Hepatocyte (in vitro differentiated cells): ENCODE data around the gene AKR1D1. TPM values are rescaled to one million over a fixed set of nuclear protein-coding genes. Genes with fewer than 3 reads are reported as not detected.

Source experiments
- DNase-seq: peaks from one replicate; pipeline ENCODE4 v3.0.0-alpha.2; 2016; ENCODE audit warnings: low spot score
- H2AFZ ChIP-seq: fragments of 200-600 bp; sonication (generic); 2 replicates; pipeline ENCODE4 v1.6.0; 2016; ENCODE audit warnings: antibody characterized with exemption, mild to moderate bottlenecking
- H3K27ac ChIP-seq: fragments of 200-600 bp; sonication (generic); 2 replicates; pipeline ENCODE4 v1.5.1; 2016; ENCODE audit warnings: mild to moderate bottlenecking
- H3K27me3 ChIP-seq: fragments of 200-600 bp; sonication (generic); 2 replicates; pipeline ENCODE4 v1.6.1; 2016
- H3K36me3 ChIP-seq: fragments of 200-600 bp; sonication (generic); replicated peaks from 2 replicates; pipeline ENCODE4 v1.5.1; 2016; ENCODE audit warnings: low read depth; ENCODE audit not compliant: insufficient read depth
- H3K4me1 ChIP-seq: fragments of 200-600 bp; sonication (generic); 2 replicates; pipeline ENCODE4 v1.5.1; 2016; ENCODE audit warnings: mild to moderate bottlenecking, moderate library complexity; ENCODE audit not compliant: insufficient read depth
- H3K4me2 ChIP-seq: fragments of 200-600 bp; sonication (generic); 2 replicates; pipeline ENCODE4 v1.6.0; 2016
- H3K4me3 ChIP-seq: fragments of 200-600 bp; sonication (generic); 2 replicates; pipeline ENCODE4 v1.5.1; 2016; ENCODE audit warnings: mild to moderate bottlenecking
- H3K79me2 ChIP-seq: fragments of 200-600 bp; sonication (generic); 2 replicates; pipeline ENCODE4 v1.6.0; 2017; ENCODE audit warnings: mild to moderate bottlenecking
- H3K9me2 ChIP-seq: fragments of 200-600 bp; sonication (generic); replicated peaks from 2 replicates; pipeline ENCODE4 v1.6.0; 2017; ENCODE audit warnings: mild to moderate bottlenecking; ENCODE audit not compliant: insufficient read depth
- H3K9me3 ChIP-seq: fragments of 200-600 bp; sonication (generic); 2 replicates; pipeline ENCODE4 v1.5.1; 2016; ENCODE audit warnings: low read depth, mild to moderate bottlenecking
- H4K20me1 ChIP-seq: fragments of 200-600 bp; sonication (generic); 2 replicates; pipeline ENCODE4 v1.6.0; 2016; ENCODE audit warnings: mild to moderate bottlenecking; ENCODE audit not compliant: insufficient read depth, poor library complexity, severe bottlenecking
- EZH2 ChIP-seq: fragments of 200-600 bp; sonication (generic); IDR thresholded peaks from 2 replicates; pipeline ENCODE4 v1.6.1; 2016; ENCODE audit warnings: antibody characterized with exemption, mild to moderate bottlenecking, borderline replicate concordance
- EZH2phosphoT487 ChIP-seq: fragments of 200-600 bp; sonication (generic); IDR thresholded peaks from one replicate; pipeline ENCODE4 v1.6.1; 2018; ENCODE audit warnings: antibody characterized with exemption, mild to moderate bottlenecking, low read depth, moderate library complexity; ENCODE audit not compliant: unreplicated experiment, severe bottlenecking
- WGBS: methylation state at CpG from one replicate; pipeline ENCODE4 v1.1.6; 2016; ENCODE audit warnings: low lambda C conversion rate; ENCODE audit errors: missing lambda C conversion rate; 5-methylcytosine and 5-hydroxymethylcytosine counted together
- polyA plus RNA-seq: library from polyadenylated mRNA; unstranded; fragments of >200 nt; fragmentation: Nextera tagmentation; extraction: Ambion mirVana; gene quantifications from 2 replicates; pipeline ENCODE4 v1.2.1, GENCODE V29; 2016
- total RNA-seq: library from RNA; depleted of rRNA; stranded (reverse); fragments of >200 nt; gene quantifications from 2 replicates; pipeline ENCODE4 v1.2.3, GENCODE V29; 2014
- TF ChIP-seq, protein P1 (sequence below): fragments of 200-600 bp; sonication (generic); IDR thresholded peaks from 2 replicates; pipeline ENCODE4 v1.5.1; 2016; ENCODE audit warnings: antibody characterized with exemption, mild to moderate bottlenecking; ENCODE audit not compliant: poor library complexity

Gene AKR1D1
- total and polyA plus RNA-seq, 2 experiments from 2014 or later, result 8.1 to 25.4 TPM

DNA sequence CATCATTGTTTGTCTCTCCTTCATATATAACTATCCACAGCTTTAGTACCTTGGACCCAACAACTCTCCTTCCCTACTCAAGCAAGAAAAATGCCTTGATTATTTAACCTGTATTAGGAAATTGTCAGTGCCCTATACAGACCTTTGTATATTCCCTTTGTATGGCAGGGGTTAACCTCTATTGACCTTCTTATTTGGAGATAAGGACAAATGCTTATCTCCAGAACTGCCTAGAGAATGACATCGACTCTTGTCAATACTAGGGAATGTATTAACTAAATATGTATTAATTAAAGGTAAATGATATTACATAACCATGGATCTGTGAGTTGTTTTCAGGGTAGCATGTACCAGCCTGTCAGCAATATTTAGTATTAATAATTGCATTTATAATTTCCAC, 10.4 kb upstream of the AKR1D1 start:
- Histone ChIP-seq H3K36me3 (no peaks in the 10 kb centered on the region), H3K9me2 (no peaks in the 10 kb centered on the region), H3K9me3 (no peaks in the 10 kb centered on the region), H2AFZ (no peak overlapping the region), H3K27me3 (no peaks in the 10 kb centered on the region), H3K79me2 (no peaks in the 10 kb centered on the region), H4K20me1 (no peaks in the 10 kb centered on the region), H3K4me1 (peaks cover 21% of the 10 kb centered on the region), H3K4me2 (peak overlapping the region; percentile 23), H3K27ac (no peak overlapping the region), H3K4me3 (no peak overlapping the region)
- no peak for TF ChIP-seq EZH2phosphoT487
- TF ChIP-seq, protein P1, sequence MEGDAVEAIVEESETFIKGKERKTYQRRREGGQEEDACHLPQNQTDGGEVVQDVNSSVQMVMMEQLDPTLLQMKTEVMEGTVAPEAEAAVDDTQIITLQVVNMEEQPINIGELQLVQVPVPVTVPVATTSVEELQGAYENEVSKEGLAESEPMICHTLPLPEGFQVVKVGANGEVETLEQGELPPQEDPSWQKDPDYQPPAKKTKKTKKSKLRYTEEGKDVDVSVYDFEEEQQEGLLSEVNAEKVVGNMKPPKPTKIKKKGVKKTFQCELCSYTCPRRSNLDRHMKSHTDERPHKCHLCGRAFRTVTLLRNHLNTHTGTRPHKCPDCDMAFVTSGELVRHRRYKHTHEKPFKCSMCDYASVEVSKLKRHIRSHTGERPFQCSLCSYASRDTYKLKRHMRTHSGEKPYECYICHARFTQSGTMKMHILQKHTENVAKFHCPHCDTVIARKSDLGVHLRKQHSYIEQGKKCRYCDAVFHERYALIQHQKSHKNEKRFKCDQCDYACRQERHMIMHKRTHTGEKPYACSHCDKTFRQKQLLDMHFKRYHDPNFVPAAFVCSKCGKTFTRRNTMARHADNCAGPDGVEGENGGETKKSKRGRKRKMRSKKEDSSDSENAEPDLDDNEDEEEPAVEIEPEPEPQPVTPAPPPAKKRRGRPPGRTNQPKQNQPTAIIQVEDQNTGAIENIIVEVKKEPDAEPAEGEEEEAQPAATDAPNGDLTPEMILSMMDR, result no peak
- TF ChIP-seq EZH2, result no peak
- no peak for DNase-seq
- 26% methylated on average over 1 of the region's 1 CpG for WGBS

DNA sequence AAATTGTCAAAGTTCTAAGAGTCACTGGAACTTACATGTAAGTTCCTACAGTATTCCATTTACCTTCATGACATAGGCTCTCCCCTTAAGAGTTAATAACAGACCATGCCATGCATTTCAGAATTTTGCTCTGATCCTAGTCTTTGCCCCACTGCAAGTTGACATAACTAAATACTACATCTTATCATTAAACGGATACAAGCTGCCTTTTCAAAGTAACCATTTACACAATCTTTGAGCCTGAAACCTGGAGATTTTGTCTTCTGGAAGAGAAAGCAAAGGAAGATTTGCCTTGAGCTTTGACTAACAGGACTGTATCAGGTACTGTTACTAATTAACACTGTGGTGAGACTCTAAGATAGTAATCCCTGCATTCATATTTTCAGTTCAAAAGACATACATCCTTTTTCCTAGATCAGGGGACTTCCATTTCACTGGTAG, 9.3 kb upstream of the AKR1D1 start:
- H3K79me2 ChIP-seq, result no peaks in the 10 kb centered on the region

DNA sequence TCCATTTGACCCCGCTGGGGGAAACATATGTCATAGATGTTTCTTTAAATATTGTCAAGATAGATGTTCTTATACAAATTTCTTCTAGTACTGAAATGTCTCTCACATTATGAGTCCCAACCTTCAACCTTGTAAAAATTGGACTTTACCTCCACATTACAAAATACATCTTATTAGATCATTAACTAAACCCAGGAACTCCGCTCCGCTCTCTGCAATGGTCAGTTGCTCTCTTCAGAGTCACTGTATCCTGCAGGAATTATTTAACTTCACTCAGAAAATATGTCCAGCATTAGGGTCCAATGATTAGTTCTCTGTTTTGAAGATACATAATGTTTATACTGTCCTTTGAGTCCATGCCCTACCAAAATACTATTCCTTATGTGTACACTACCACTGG, 8.5 kb upstream of the AKR1D1 start:
- Histone ChIP-seq H3K4me3 (no peak overlapping the region), H3K9me3 (no peaks in the 10 kb centered on the region), H4K20me1 (no peaks in the 10 kb centered on the region), H3K4me1 (peaks cover 21% of the 10 kb centered on the region), H3K9me2 (no peaks in the 10 kb centered on the region), H3K79me2 (no peaks in the 10 kb centered on the region), H3K27ac (peak overlapping the region; percentile 46), H3K4me2 (peak overlapping the region; percentile 28), H2AFZ (no peak overlapping the region), H3K27me3 (no peaks in the 10 kb centered on the region), H3K36me3 (no peaks in the 10 kb centered on the region)
- peak; percentile 23 for DNase-seq
- TF ChIP-seq EZH2 (no peak), EZH2phosphoT487 (no peak)
- TF ChIP-seq, protein P1, result no peak
- 85% methylated on average over 3 of the region's 3 CpGs for WGBS

More for the DNA sequence above, 9.3 kb upstream of the AKR1D1 start:
- TF ChIP-seq EZH2phosphoT487, result no peak
- TF ChIP-seq, protein P1, result no peak
- TF ChIP-seq EZH2, result no peak
- WGBS, result 32% methylated on average over 1 of the region's 1 CpG
- Histone ChIP-seq H3K4me1 (peaks cover 21% of the 10 kb centered on the region), H3K4me2 (peak overlapping the region; percentile 28), H2AFZ (no peak overlapping the region), H4K20me1 (no peaks in the 10 kb centered on the region), H3K27me3 (no peaks in the 10 kb centered on the region), H3K9me3 (no peaks in the 10 kb centered on the region), H3K4me3 (no peak overlapping the region), H3K27ac (peak overlapping the region; percentile 46), H3K36me3 (no peaks in the 10 kb centered on the region), H3K9me2 (no peaks in the 10 kb centered on the region)
- no peak for DNase-seq

DNA sequence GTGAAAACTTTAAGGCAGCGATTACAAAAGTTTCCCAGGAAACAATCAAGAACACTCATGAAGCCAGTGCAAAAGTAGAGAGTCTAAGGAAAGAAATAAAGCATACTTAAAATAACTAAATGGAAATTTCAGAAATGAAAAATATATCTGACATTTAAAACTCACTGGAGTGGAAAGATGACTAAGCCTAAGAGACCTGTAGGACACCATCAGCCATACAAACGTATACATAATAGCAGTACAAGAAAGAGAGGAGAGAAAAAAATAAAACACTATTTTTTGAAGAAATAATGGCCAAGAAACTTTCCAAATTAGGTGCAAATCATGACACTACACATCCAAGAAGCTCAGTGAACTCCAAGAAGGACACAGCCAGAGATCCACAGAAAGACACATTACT, 5.4 kb upstream of the AKR1D1 start:
- H3K27ac ChIP-seq, result no peak overlapping the region
- WGBS, result 97% methylated on average over 2 of the region's 2 CpGs

More for the DNA sequence above, 5.4 kb upstream of the AKR1D1 start:
- H4K20me1 ChIP-seq, result no peaks in the 10 kb centered on the region
- H3K36me3 ChIP-seq, result no peaks in the 10 kb centered on the region
- no peak overlapping the region for H3K4me3 ChIP-seq
- H2AFZ ChIP-seq, result no peak overlapping the region
- TF ChIP-seq EZH2 (no peak), EZH2phosphoT487 (no peak)
- TF ChIP-seq, protein P1, result no peak
- no peaks in the 10 kb centered on the region for H3K9me3 ChIP-seq
- DNase-seq, result no peak
- no peaks in the 10 kb centered on the region for H3K9me2 ChIP-seq
- H3K27me3 ChIP-seq, result no peaks in the 10 kb centered on the region
- H3K4me1 ChIP-seq, result peaks cover 9% of the 10 kb centered on the region
- H3K79me2 ChIP-seq, result no peaks in the 10 kb centered on the region
- H3K4me2 ChIP-seq, result no peak overlapping the region
